Measurements from ENCODE around the gene SCAMP3. TPM values are rescaled to one million over a fixed set of nuclear protein-coding genes. Genes with fewer than 3 reads are reported as not detected.
A peak's percentile ranks its signal among the peaks of the same experiment; 100 is the strongest.
"Not testable (repeated sequence)": the region's sequence is repeated elsewhere in the genome, so short reads cannot be mapped to it uniquely, and the experiment has no call there.

SCAMP3 gene
- total RNA-seq, 1 donor from 2014 or later, result 54.9 TPM

GRCh38 chr1:155250633-155251449, 11.3 kb downstream of the SCAMP3 start:
- H3K4me3 Mint-ChIP-seq (ENCODE audit: unreplicated experiment), result peak overlapping the region; percentile 9
- peaks cover 17% of the 10 kb centered on the region for H3K36me3 Mint-ChIP-seq (ENCODE audit: low read depth, unreplicated experiment)
- H3K27me3 Mint-ChIP-seq (ENCODE audit: unreplicated experiment), result peaks cover 16% of the 10 kb centered on the region
- DNase-seq (ENCODE audit: low spot score), result peak; percentile 99
- H3K9me3 Mint-ChIP-seq (ENCODE audit: unreplicated experiment), result no peaks in the 10 kb centered on the region
- TF ChIP-seq, protein P1, sequence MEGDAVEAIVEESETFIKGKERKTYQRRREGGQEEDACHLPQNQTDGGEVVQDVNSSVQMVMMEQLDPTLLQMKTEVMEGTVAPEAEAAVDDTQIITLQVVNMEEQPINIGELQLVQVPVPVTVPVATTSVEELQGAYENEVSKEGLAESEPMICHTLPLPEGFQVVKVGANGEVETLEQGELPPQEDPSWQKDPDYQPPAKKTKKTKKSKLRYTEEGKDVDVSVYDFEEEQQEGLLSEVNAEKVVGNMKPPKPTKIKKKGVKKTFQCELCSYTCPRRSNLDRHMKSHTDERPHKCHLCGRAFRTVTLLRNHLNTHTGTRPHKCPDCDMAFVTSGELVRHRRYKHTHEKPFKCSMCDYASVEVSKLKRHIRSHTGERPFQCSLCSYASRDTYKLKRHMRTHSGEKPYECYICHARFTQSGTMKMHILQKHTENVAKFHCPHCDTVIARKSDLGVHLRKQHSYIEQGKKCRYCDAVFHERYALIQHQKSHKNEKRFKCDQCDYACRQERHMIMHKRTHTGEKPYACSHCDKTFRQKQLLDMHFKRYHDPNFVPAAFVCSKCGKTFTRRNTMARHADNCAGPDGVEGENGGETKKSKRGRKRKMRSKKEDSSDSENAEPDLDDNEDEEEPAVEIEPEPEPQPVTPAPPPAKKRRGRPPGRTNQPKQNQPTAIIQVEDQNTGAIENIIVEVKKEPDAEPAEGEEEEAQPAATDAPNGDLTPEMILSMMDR (IDR thresholded peaks at IDR 0.05; ENCODE audit: unreplicated experiment), result peak; percentile 96
- H3K27ac Mint-ChIP-seq (ENCODE audit: unreplicated experiment), result no peak overlapping the region
- H3K4me1 Mint-ChIP-seq (ENCODE audit: unreplicated experiment), result peaks cover 25% of the 10 kb centered on the region

DNA sequence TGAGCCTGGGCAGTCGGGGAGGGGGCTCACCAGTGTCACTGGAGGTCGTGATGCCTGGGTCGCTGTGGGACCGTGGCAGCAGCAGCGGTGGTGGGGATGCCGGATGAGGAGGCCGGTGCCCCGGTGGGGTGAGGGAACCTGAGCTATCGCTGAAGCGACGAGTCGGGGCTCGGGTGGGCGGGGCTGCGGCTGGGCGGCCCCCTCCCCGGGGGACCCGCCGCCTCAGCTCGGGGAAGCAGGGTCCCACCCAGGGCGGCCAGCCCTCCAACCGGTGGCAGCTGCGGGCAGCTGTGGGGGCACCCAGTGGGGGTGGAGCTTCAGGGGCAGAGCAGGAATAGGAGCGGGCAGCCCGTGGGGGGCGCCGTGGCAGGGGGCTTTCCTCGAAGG, 11.9 kb downstream of the SCAMP3 start:
- DNase-seq (ENCODE audit: low spot score), result no peak
- TF ChIP-seq, protein P1 (IDR thresholded peaks at IDR 0.05; ENCODE audit: unreplicated experiment), result no peak
- Mint-ChIP-seq H3K27me3 (ENCODE audit: unreplicated experiment) (peaks cover 16% of the 10 kb centered on the region), H3K9me3 (ENCODE audit: unreplicated experiment) (no peaks in the 10 kb centered on the region), H3K4me3 (ENCODE audit: unreplicated experiment) (no peak overlapping the region), H3K4me1 (ENCODE audit: unreplicated experiment) (peaks cover 25% of the 10 kb centered on the region), H3K27ac (ENCODE audit: unreplicated experiment) (no peak overlapping the region), H3K36me3 (ENCODE audit: low read depth, unreplicated experiment) (peaks cover 15% of the 10 kb centered on the region)

DNA sequence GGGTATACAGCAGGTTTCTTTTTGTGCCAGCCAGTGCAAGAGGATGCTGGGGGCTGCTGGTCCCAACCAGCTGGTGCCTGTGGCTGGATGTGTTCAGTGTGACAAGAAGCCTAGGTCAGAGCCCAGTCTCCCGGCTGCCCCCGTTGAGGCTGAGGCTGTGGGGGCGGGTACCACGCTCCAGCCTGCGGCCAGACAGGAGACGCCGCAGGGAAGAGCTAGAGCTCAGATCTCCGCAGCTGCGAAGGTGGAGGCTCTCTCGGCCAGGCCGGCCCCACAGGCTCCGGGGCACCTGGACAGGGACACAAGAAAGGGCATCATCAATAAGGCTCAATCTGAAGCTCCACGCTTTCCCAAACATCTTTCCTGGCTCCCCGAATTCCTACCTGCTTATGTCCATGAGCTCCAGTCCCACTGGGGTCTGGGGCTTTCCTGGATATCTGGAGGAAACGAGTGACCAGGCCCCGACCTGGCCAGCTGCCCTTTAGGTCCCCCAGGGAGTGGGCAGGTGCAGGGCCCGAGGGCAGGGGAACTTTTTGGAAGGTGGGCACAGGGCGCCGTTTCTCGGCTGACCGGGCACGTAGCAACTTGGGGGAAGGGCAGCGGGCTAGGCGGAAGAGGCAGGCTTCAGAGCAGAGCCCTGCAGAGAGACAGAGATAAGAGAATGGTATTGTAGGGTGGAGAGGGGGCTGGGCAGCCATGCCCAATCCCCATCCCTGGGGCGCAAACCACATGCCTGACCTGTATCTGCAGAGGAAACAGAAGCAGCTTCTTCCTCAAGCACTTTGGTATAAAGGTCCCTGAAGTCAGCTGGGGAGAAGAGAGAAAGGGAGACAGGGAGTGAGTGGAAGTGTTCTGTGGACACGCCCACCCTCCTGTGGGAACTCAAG, 14.2 kb downstream of the SCAMP3 start:
- Mint-ChIP-seq H3K9me3 (ENCODE audit: unreplicated experiment) (no peaks in the 10 kb centered on the region), H3K36me3 (ENCODE audit: low read depth, unreplicated experiment) (peaks cover 15% of the 10 kb centered on the region)

GRCh38 chr1:155246796-155247195, 15.4 kb downstream of the SCAMP3 start:
- DNase-seq (ENCODE audit: low spot score); H3K9me3 Mint-ChIP-seq (ENCODE audit: unreplicated experiment); H3K27ac Mint-ChIP-seq (ENCODE audit: unreplicated experiment): not testable (repeated sequence)
- peaks cover 20% of the 10 kb centered on the region for H3K4me1 Mint-ChIP-seq (ENCODE audit: unreplicated experiment)
- H3K27me3 Mint-ChIP-seq (ENCODE audit: unreplicated experiment), result peaks cover 12% of the 10 kb centered on the region
- peak overlapping the region; percentile 56 for H3K4me3 Mint-ChIP-seq (ENCODE audit: unreplicated experiment)
- H3K36me3 Mint-ChIP-seq (ENCODE audit: low read depth, unreplicated experiment), result peaks cover 15% of the 10 kb centered on the region

More for the DNA sequence above, 14.2 kb downstream of the SCAMP3 start:
- no peak for DNase-seq (ENCODE audit: low spot score)
- Mint-ChIP-seq H3K4me1 (ENCODE audit: unreplicated experiment) (peaks cover 20% of the 10 kb centered on the region), H3K27me3 (ENCODE audit: unreplicated experiment) (peaks cover 10% of the 10 kb centered on the region), H3K4me3 (ENCODE audit: unreplicated experiment) (no peak overlapping the region), H3K27ac (ENCODE audit: unreplicated experiment) (no peak overlapping the region)
- TF ChIP-seq, protein P1 (IDR thresholded peaks at IDR 0.05; ENCODE audit: unreplicated experiment), result no peak

DNA sequence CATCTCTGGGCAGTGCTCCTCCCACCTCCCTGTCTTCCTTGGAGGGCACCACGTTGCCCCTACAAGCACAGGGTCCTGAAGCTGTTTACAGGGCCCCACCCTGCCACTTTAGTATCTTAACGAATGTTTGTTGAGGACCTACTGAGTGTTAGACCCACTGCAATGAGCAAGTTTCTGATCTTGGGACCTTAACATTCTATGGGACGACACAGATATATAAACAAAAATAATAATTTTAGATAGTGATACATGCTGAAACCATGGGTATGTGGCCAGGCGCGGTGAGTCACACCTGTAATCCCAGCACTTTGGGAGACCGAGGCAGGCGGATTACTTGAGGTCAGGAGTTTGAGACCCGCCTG, 17.0 kb downstream of the SCAMP3 start:
- Mint-ChIP-seq H3K27ac (ENCODE audit: unreplicated experiment) (peak overlapping the region; percentile 86), H3K9me3 (ENCODE audit: unreplicated experiment) (no peaks in the 10 kb centered on the region), H3K27me3 (ENCODE audit: unreplicated experiment) (peaks cover 19% of the 10 kb centered on the region), H3K36me3 (ENCODE audit: low read depth, unreplicated experiment) (peaks cover 15% of the 10 kb centered on the region), H3K4me1 (ENCODE audit: unreplicated experiment) (peaks cover 27% of the 10 kb centered on the region), H3K4me3 (ENCODE audit: unreplicated experiment) (peak overlapping the region; percentile 92)
- TF ChIP-seq, protein P1 (IDR thresholded peaks at IDR 0.05; ENCODE audit: unreplicated experiment), result no peak
- DNase-seq (ENCODE audit: low spot score), result no peak

Data from endothelial cell (in vitro differentiated cells).